ENCODE results near the gene PIAS3. TPM values are rescaled to one million over a fixed set of nuclear protein-coding genes. Genes with fewer than 3 reads are reported as not detected.

The PIAS3 gene
- total and polyA plus RNA-seq, 10 of the 15 experiments (the other 5 are each of a cell fraction or from before 2014, with no cell fraction given): 0.85 to 14.9 (median 10.6) TPM

DNA sequence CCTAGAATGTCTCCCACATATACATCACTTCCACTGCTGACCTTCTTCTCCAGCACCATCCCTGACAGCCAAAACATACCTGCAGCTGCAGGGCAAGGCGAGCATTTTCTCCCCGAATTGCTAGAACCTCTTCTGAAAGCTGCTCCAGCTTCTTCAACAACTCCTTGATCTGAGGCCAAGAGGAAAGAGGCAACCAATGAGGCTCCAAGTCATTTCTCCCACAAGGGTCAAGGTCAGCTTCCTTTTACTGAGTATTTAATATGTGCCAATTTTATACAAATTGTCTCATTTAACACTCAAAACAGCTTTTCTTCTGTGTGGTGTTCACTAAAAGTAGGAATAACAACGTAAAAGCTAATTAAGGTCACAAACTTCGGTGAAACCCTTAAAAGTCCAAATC is 9.4 kb upstream of the PIAS3 start:
- no peak overlapping the region for H3K4me2 ChIP-seq (ENCODE audit: control insufficient read depth, insufficient read depth)
- no peaks in the 10 kb centered on the region for H3K36me3 ChIP-seq (ENCODE audit: control insufficient read depth in 2 of 2, insufficient read depth in 2 of 2, low read length in 1 of 2)
- H3K4me3 ChIP-seq: no peak overlapping the region
- POLR2A ChIA-PET: interaction anchor here (2.2 kb wide), 1 partner anchor 9 kb away, joined by 11 read pairs; the partner anchor contains the start of gene PIAS3
- intact Hi-C loops (cut with micrococcal nuclease; ENCODE audit: unreplicated experiment) (no loop called here), in situ Hi-C loops (cut with MboI) (no loop called here)
- H3K9me3 ChIP-seq (replicated peaks; ENCODE audit: control insufficient read depth, insufficient read depth, low read length): no peaks in the 10 kb centered on the region
- H4K20me1 ChIP-seq (ENCODE audit: control insufficient read depth, insufficient read depth): no peaks in the 10 kb centered on the region
- SMC1A ChIA-PET (ENCODE audit: uncharacterized antibody, unreplicated experiment): interaction anchor here (0.9 to 1.2 kb wide), 3 partner anchors 9 to 32 kb away, joined by 3 to 7 read pairs (median 4); no protein-coding TSS in a partner anchor
- H2AFZ ChIP-seq (ENCODE audit: control insufficient read depth, low read depth, low read length): no peak overlapping the region
- CTCF ChIA-PET: interaction anchor here (0.7 to 1.2 kb wide), 3 partner anchors 23 to 109 kb away, joined by 3 read pairs; partner anchors contain the start of gene NUDT17
- FAIRE-seq (peak; percentile 82), DNase-seq (ENCODE audit: low read depth, low spot score) (no peak), ATAC-seq (no peak)
- WGBS (ENCODE audit: insufficient coverage, insufficient replicate concordance, low lambda C conversion rate, missing lambda C conversion rate): 51% methylated on average over 4 of the region's 4 CpGs
- H3K27ac ChIP-seq (ENCODE audit: control insufficient read depth, insufficient read depth): no peak overlapping the region
- 0 out of 2 replicates have a peak, but pooled peaks cover 3% of the 10 kb centered on the region for H3K4me1 ChIP-seq (ENCODE audit: control insufficient read depth, insufficient read depth, low read length)
- H3K9ac ChIP-seq (ENCODE audit: control insufficient read depth, insufficient read depth, low read length): no peak overlapping the region
- TF ChIP-seq PML (IDR thresholded peaks at IDR 0.05; ENCODE audit: low read length) (no peak), ATF7 (IDR thresholded peaks at IDR 0.05; ENCODE audit: low read depth) (no peak), NR2C1 (IDR thresholded peaks at IDR 0.05) (no peak), ASH2L (IDR thresholded peaks at IDR 0.05; ENCODE audit: borderline replicate concordance, low read depth) (no peak), RFX5 (IDR thresholded peaks at IDR 0.05; ENCODE audit: low read depth, low read length) (no peak), GATAD2B (conservative IDR thresholded peaks at IDR 0.05; ENCODE audit: low read depth) (no peak), ZNF384 (IDR thresholded peaks at IDR 0.05; ENCODE audit: borderline replicate concordance, low read depth, low read length) (no peak), CBX3 (IDR thresholded peaks at IDR 0.05; ENCODE audit: borderline replicate concordance, low read depth) (no peak), YBX1 (IDR thresholded peaks at IDR 0.05) (no peak), SUZ12 (IDR thresholded peaks at IDR 0.05; ENCODE audit: unreplicated experiment) (no peak), POLR2AphosphoS5 (IDR thresholded peaks at IDR 0.05; ENCODE audit: low read length) (no peak), BRCA1 (IDR thresholded peaks at IDR 0.05; ENCODE audit: low read depth, low read length) (no peak), FOS (IDR thresholded peaks at IDR 0.05; ENCODE audit: borderline replicate concordance, extremely low read depth, insufficient read length) (no peak), SMARCA5 (IDR thresholded peaks at IDR 0.05) (no peak), RAD21 (IDR thresholded peaks at IDR 0.05; ENCODE audit: insufficient read depth, low read depth, low read length) (no peak), ZNF592 (IDR thresholded peaks at IDR 0.05) (no peak), IRF3 (IDR thresholded peaks at IDR 0.05) (no peak), MYC (IDR thresholded peaks at IDR 0.05; ENCODE audit: insufficient read depth, insufficient read length, insufficient replicate concordance, low read length, severe bottlenecking) (no peak)
- TF ChIP-seq, protein P1, sequence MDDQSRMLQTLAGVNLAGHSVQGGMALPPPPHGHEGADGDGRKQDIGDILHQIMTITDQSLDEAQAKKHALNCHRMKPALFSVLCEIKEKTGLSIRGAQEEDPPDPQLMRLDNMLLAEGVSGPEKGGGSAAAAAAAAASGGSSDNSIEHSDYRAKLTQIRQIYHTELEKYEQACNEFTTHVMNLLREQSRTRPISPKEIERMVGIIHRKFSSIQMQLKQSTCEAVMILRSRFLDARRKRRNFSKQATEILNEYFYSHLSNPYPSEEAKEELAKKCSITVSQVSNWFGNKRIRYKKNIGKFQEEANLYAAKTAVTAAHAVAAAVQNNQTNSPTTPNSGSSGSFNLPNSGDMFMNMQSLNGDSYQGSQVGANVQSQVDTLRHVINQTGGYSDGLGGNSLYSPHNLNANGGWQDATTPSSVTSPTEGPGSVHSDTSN (IDR thresholded peaks at IDR 0.05; ENCODE audit: insufficient replicate concordance, low read depth, low read length): no peak
- H3K79me2 ChIP-seq (ENCODE audit: control insufficient read depth, insufficient read depth, low read length): no peaks in the 10 kb centered on the region
- no TSS peak for BruUV-seq (replicated peaks)
- RAD21 ChIA-PET (ENCODE audit: unreplicated experiment): interaction anchor here (1.3 kb wide), 1 partner anchor 141 kb away, joined by 3 read pairs; no protein-coding TSS in a partner anchor
- peaks cover 3 to 5% of the 10 kb centered on the region in 2 experiments for H3K27me3 ChIP-seq (replicated peaks in 1 of 2; ENCODE audit: control insufficient read depth in 2 of 2, insufficient read depth in 2 of 2, low read length in 1 of 2)
